Stimulated activated naive CD8-positive, alpha-beta T cell treated with anti-CD3 and anti-CD28 coated beads, Interleukin-15, Interleukin-2, amounts not matched to agents 100 ng/mL and 50 ng/mL, for 24 hours (primary cell): ENCODE data around the gene SDHB.

Experiments
- H3K27ac Mint-ChIP-seq: one replicate; pipeline ENCODE4 v1.8.0; 2021; ENCODE audit warnings: mild to moderate bottlenecking, mixed read lengths
- H3K27me3 Mint-ChIP-seq: one replicate; pipeline ENCODE4 v1.8.0; 2021; ENCODE audit warnings: mixed read lengths
- H3K36me3 Mint-ChIP-seq: one replicate; pipeline ENCODE4 v1.8.0; 2021; ENCODE audit warnings: low read depth, mixed read lengths
- H3K4me1 Mint-ChIP-seq: one replicate; pipeline ENCODE4 v1.8.0; 2021; ENCODE audit warnings: low read depth, mixed read lengths
- H3K4me3 Mint-ChIP-seq: one replicate; pipeline ENCODE4 v1.8.0; 2021; ENCODE audit warnings: mild to moderate bottlenecking, mixed read lengths
- H3K9me3 Mint-ChIP-seq: one replicate; pipeline ENCODE4 v1.8.0; 2021; ENCODE audit warnings: mixed read lengths

The SDHB gene

GRCh38 chr1:16970132-16970910 lies 83.5 kb downstream of the SDHB start:
- Mint-ChIP-seq H3K36me3 (peaks cover 4% of the 10 kb centered on the region), H3K27me3 (no peaks in the 10 kb centered on the region), H3K4me3 (no peak overlapping the region), H3K4me1 (no peaks in the 10 kb centered on the region), H3K9me3 (no peaks in the 10 kb centered on the region), H3K27ac (no peak overlapping the region)

DNA sequence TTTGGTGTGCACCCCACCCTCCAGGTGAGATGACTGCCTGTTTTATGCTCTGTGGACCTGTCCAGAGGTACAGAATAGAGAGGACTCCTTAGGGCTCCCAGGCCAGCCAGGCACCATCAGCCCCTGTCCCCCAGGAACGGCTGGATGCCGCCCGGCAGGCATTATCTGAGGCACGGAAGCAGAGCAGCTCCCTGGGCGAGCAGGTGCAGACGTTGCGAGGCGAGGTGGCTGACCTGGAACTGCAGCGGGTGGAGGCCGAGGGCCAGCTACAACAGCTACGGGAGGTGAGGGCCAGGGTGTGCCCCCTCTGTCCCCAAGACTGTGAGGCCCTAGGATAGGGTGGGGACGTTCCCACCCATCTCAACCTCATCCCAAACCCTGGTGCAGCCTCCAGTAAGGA lies 84.2 kb downstream of the SDHB start:
- H3K27me3 Mint-ChIP-seq, result no peaks in the 10 kb centered on the region
- H3K27ac Mint-ChIP-seq, result no peak overlapping the region
- H3K4me1 Mint-ChIP-seq, result no peaks in the 10 kb centered on the region
- peaks cover 4% of the 10 kb centered on the region for H3K36me3 Mint-ChIP-seq
- H3K9me3 Mint-ChIP-seq, result no peaks in the 10 kb centered on the region
- no peak overlapping the region for H3K4me3 Mint-ChIP-seq

- Mint-ChIP-seq H3K9me3 (no peaks in the 10 kb centered on the region), H3K36me3 (peaks cover 4% of the 10 kb centered on the region), H3K4me1 (no peaks in the 10 kb centered on the region), H3K27ac (no peak overlapping the region), H3K27me3 (no peaks in the 10 kb centered on the region), H3K4me3 (no peak overlapping the region)
These were observed 84.7 kb downstream of the SDHB start for GRCh38 chr1:16969057-16969611.
